ENCODE data around the gene RPUSD4.

RPUSD4 gene

DNA sequence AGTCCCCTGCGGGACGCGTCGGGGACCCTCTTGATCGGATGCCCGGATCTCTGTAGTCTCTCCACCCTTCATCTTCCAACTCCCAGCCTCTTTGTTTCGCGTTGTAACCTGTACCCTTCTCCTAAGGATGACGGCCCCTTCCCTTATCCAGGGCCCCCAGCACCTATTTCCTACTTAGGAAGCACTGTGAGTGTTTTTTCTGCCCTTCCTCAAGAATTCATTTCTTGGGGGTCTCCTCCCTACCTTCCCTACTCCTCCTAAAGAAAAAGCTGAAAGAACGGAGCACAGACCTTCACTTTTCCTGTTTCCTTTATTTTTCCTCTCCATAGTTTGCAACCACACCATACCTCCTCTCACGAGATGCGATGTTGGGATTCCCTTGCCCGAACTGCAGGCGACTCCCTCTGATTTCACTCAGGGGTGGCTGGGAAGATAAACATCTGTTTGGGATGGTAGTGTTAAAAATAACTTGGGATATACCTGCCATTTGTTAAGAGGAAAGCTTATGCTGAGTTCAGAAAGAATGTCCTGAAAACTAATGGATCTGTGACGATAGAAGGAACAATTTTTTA is 725 bp upstream of the RPUSD4 start:
- no peak for DNase-seq (ENCODE audit: low read depth in 2 of 3, low spot score in 2 of 3)

DNA sequence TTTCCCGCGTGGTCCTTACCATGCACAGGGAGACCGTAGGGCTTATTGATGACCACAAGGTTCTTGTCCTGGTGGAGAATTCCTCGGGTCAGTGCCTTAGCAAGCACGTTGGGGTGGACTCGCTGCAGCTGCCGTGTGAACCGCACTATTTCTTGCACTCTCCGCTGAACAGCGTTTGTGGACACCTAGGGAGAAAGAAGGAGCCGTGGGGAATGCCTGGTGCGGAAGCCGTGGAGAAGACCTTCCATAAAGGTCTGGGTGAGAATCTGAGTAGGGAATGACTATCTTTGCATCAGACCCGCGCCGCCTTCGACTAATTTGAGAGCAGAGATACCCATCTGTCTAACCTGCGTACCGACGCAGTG is 597 bp downstream of the RPUSD4 start:
- no peak for DNase-seq (ENCODE audit: low read depth in 2 of 3, low spot score in 2 of 3)

DNA sequence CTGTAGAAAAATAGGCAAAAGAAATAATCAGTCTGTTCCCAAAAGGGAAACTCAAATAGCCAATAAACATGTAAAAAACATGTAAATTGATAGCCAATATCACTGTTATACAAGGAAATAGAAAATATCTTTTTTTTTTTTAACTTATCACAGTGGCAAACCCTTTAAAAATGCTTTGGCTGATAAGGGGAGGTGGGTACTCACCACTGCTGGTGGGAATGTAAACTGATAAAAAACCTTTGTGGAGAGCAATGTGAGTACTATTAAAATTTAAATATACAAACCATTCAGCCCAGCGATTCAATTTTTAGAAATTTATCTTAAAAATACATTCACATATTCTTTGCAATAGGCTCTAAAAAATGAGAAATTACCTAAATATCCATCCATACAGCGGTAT is 3.6 kb downstream of the RPUSD4 start:
- no peak for DNase-seq (ENCODE audit: low read depth in 2 of 3, low spot score in 2 of 3)

DNA sequence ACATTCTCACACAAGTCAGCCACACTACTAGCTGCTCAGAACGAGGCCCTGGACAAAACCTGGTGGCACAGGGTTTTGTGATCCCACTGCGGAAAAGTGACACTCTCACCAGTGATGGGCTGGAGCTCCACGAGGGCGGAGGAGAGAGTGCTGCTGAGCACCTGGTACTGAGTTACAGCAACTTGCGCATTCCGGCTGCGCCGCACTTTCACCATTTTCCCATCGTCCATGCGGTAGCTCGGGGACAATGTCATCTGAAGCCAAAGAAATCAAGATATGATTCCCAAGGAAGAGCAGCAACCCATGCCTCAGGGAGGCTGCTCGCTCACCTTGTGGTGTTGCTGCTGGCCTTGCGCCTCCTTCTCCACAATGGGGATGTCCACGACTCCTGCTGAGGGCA is 6.1 kb downstream of the RPUSD4 start:
- DNase-seq (ENCODE audit: low read depth in 2 of 3, low spot score in 2 of 3) = no peak

- DNase-seq (ENCODE audit: low read depth in 2 of 3, low spot score in 2 of 3) = no peak
Measured at GRCh38 chr11:126202646-126203359, 8.6 kb downstream of the RPUSD4 start.

GRCh38 chr11:126198648-126199047 is 12.8 kb downstream of the RPUSD4 start:
- DNase-seq (ENCODE audit: low read depth in 2 of 3, low spot score in 2 of 3) = no peak

GRCh38 chr11:126197277-126197939 is 14.0 kb downstream of the RPUSD4 start:
- DNase-seq (ENCODE audit: low read depth in 2 of 3, low spot score in 2 of 3) = no peak

DNA sequence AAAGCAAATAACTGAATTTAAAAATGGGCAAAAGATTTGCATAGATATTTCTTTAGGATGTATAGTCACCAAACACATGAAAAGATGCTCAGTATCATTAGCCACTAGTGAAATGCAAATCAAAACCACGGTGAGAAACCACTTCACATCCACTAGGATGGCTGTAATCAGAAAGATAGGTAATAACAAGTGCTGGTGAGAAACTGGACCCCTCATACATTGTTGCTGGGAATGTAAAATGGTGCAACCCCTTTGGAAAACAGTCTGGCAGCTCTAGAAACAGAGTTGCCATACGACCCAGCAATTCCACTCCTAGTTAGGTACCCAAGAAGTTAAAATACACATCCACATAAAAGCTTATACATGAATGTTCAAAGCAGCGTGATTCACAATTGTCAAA is 16.3 kb downstream of the RPUSD4 start:
- DNase-seq (ENCODE audit: low read depth in 2 of 3, low spot score in 2 of 3) = no peak

- DNase-seq (ENCODE audit: low read depth in 2 of 3, low spot score in 2 of 3) = peak in 1 of 3 experiments; percentile 14
Measured at GRCh38 chr11:126194121-126194543, 17.3 kb downstream of the RPUSD4 start.

DNA sequence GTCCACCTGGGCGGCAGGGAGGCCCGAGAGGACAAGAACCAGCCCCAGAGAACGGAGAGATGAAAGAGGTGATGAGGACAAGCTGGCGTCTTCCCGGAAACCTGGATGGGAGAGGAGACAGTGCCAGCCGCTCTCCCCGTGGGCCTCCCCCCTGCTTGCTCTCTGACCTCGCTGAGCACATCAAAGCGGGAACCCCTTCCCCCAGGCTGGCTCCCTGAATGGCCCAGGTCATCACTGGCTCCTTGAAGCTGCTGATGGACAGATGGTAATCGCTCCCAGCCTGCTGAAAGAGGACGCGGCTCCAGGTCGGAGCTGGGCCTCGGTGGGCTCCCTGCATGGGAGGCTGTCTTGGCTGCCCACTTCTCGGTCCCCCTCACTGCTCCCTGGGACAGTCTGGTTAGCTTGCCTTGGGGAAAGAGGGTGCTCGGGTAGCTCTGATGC is 18.4 kb downstream of the RPUSD4 start:
- DNase-seq (ENCODE audit: low read depth in 2 of 3, low spot score in 2 of 3) = no peak

- DNase-seq (ENCODE audit: low read depth in 2 of 3, low spot score in 2 of 3) = no peak
Measured at GRCh38 chr11:126192361-126192760, 19.1 kb downstream of the RPUSD4 start.

GRCh38 chr11:126191379-126192073 is 19.9 kb downstream of the RPUSD4 start:
- no peak for DNase-seq (ENCODE audit: low read depth in 2 of 3, low spot score in 2 of 3)

DNA sequence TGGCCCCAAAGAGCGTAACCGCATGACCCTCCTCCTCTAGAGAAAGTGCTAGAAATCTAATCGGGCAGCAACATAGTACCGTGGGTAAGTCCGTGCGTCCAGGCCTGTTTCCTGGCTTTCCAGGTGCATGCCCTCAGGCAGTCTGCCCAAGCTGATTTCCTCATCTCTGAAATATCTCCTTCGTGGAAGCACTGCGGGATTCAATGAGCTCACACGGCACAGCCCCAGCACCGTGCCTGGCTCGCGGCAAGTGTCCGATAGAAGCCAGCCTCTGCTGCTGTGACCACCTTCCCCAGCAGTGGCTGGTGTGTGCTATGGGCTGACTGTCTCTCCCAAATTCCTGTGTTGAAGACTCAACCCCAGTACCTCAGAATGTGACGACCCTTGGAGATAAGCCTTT is 20.7 kb downstream of the RPUSD4 start:
- no peak for DNase-seq (ENCODE audit: low read depth in 2 of 3, low spot score in 2 of 3)

DNA sequence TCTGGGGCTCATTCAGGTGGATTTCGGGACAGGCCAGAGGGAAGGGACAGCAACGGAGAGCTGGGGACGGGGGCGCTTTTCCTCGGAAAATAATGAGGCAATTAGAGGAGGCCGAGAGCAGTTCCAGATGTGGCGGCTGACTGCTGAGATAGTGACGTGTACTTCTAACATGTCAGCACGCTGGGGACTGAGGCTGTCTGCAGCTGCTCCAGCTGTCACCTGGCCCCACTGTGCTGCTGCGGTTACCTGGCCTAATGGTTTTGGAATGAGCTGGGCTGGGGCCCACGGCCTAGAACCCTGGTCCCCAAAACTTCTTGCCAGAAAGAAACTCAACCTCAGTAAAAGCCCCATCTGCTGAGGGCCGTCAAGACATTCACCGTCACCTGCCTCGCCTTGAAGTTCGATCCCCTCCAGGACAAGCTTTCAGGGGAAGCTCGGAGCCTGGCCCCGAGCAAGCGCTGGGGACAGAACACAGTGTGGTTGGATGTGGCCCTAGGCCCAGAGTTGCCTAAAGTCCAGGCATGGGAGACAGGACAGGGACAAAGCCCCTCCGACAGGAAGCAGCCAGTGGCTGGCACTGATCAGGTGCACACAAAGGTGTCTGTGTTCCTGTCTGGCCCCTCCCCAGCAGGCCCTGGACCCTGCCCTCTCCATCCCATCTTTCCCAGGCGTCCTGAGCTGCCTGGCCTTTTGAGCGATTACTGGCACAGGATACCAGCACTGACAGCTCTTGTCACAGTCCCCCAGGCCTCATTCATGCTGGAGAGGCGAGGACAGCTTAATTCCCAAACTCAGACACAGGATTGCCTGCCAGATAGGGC is 22.1 kb downstream of the RPUSD4 start:
- DNase-seq (ENCODE audit: low read depth in 2 of 3, low spot score in 2 of 3) = no peak

- DNase-seq (ENCODE audit: low read depth in 2 of 3, low spot score in 2 of 3) = no peak
Measured at GRCh38 chr11:126188332-126189108, 22.9 kb downstream of the RPUSD4 start.

- no peak for DNase-seq (ENCODE audit: low read depth in 2 of 3, low spot score in 2 of 3)
Measured at GRCh38 chr11:126186708-126187529, 24.5 kb downstream of the RPUSD4 start.

- no peak for DNase-seq (ENCODE audit: low read depth in 2 of 3, low spot score in 2 of 3)
Measured at GRCh38 chr11:126186025-126186698, 25.3 kb downstream of the RPUSD4 start.

GRCh38 chr11:126185259-126186024 is 26.0 kb downstream of the RPUSD4 start:
- no peak for DNase-seq (ENCODE audit: low read depth in 2 of 3, low spot score in 2 of 3)
